Stomach (tissue), 4 donors: ENCODE measurements around the gene OR51B4.

Source experiments
- EP300 ChIP-seq: sonication (generic); formaldehyde crosslinking; IDR thresholded peaks from one replicate; pipeline ENCODE4 v1.6.1; 2017; ENCODE audit warnings: antibody characterized with exemption
- POLR2A ChIP-seq, 4 donors: fragments of 450-650 bp; IDR thresholded peaks; one replicate each; pipeline ENCODE4 v1.6.1; 2016; ENCODE audit warnings: antibody characterized with exemption in 4 of 4, control low read depth in 2 of 4, mild to moderate bottlenecking in 1 of 4, moderate library complexity in 1 of 4
- POLR2AphosphoS5 ChIP-seq, 3 donors: sonication (generic); formaldehyde crosslinking; IDR thresholded peaks; one replicate each; pipeline ENCODE4 v1.6.1; 2016; ENCODE audit warnings: antibody characterized with exemption in 3 of 3
- TF ChIP-seq, protein P1 (sequence below), 7 experiments: fragments of 450-650 bp in 4 of 7; fragments of 200-600 bp in 3 of 7; sonication (generic) in 3 of 7; IDR thresholded peaks; one replicate each; pipeline ENCODE4 v1.5.1; 2016 to 2019; ENCODE audit warnings: antibody characterized with exemption in 7 of 7, control low read depth in 2 of 7, mild to moderate bottlenecking in 1 of 7

DNA sequence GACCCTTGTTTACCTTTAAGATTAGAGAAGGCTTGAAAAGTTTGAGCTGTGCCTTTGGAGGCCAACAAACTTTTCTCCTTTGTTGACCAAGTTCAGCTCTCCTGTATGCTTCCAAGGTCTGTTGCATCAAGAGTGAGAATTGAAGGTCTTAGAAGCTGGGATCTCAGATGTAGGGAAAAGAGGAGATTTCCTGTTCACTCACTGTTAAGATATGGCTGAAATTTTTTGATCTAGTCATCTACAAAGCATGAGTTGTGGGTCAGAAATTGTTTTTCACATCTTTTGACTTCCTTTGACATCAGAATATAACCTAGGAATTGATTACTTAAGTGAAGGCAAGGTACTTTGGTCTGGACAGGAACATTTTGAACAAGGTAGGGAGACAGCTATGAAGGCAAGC lies 12.1 kb downstream of the OR51B4 start:
- TF ChIP-seq, protein P1, sequence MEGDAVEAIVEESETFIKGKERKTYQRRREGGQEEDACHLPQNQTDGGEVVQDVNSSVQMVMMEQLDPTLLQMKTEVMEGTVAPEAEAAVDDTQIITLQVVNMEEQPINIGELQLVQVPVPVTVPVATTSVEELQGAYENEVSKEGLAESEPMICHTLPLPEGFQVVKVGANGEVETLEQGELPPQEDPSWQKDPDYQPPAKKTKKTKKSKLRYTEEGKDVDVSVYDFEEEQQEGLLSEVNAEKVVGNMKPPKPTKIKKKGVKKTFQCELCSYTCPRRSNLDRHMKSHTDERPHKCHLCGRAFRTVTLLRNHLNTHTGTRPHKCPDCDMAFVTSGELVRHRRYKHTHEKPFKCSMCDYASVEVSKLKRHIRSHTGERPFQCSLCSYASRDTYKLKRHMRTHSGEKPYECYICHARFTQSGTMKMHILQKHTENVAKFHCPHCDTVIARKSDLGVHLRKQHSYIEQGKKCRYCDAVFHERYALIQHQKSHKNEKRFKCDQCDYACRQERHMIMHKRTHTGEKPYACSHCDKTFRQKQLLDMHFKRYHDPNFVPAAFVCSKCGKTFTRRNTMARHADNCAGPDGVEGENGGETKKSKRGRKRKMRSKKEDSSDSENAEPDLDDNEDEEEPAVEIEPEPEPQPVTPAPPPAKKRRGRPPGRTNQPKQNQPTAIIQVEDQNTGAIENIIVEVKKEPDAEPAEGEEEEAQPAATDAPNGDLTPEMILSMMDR (IDR thresholded peaks at IDR 0.05), result no peak
- no peak for TF ChIP-seq POLR2AphosphoS5 (IDR thresholded peaks at IDR 0.05)
- no peak for TF ChIP-seq POLR2A (IDR thresholded peaks at IDR 0.05)
- no peak for TF ChIP-seq EP300
